DND-41 (cell line): ENCODE results near the gene VPS51.

Source experiments
- ATAC-seq: fragments of 200-7000 bp; cut with Tn5 transposase; 3 replicates; pipeline ENCODE4 v1.9.1; 2021; ENCODE audit warnings: low read depth; ENCODE audit not compliant: insufficient read depth
- DNase-seq: peaks from one replicate; pipeline ENCODE4 v3.0.0-alpha.2; 2020
- H2AFZ ChIP-seq: 2 replicates; pipeline ENCODE4 v1.6.0; 2012; ENCODE audit warnings: low read depth, low read length
- H3K27ac ChIP-seq: 2 replicates; pipeline ENCODE4 v1.5.1; 2012; ENCODE audit warnings: low read length, inconsistent platforms
- H3K27me3 ChIP-seq: fragments of 200-600 bp; sonication (generic); 2 replicates; pipeline ENCODE4 v1.6.0; 2012; ENCODE audit warnings: low read length, mild to moderate bottlenecking, inconsistent platforms; ENCODE audit not compliant: insufficient read depth, poor library complexity
- H3K36me3 ChIP-seq: 2 replicates; pipeline ENCODE4 v1.5.1; 2012; ENCODE audit warnings: low read length, inconsistent platforms; ENCODE audit not compliant: insufficient read depth
- H3K4me1 ChIP-seq: 2 replicates; pipeline ENCODE4 v1.5.1; 2012; ENCODE audit warnings: mild to moderate bottlenecking, low read length; ENCODE audit not compliant: insufficient read depth
- H3K4me2 ChIP-seq: 2 replicates; pipeline ENCODE4 v1.6.0; 2012; ENCODE audit warnings: mild to moderate bottlenecking, moderate library complexity, low read length, inconsistent platforms; ENCODE audit not compliant: insufficient read depth
- H3K4me3 ChIP-seq, 2 experiments: fragments of 200-600 bp in 1 of 2; shearing (Covaris generic) in 1 of 2; 2 replicates each; pipeline ENCODE4 v1.5.1; 2012 to 2016; ENCODE audit warnings: inconsistent platforms in 2 of 2, low read length in 2 of 2, mild to moderate bottlenecking in 2 of 2, low read depth in 1 of 2, moderate library complexity in 1 of 2
- H3K79me2 ChIP-seq: 2 replicates; pipeline ENCODE4 v1.6.0; 2012; ENCODE audit warnings: low read length, inconsistent platforms; ENCODE audit not compliant: insufficient read depth
- H3K9ac ChIP-seq: 2 replicates; pipeline ENCODE4 v1.6.0; 2012; ENCODE audit warnings: low read depth, mild to moderate bottlenecking, inconsistent platforms, low read length, moderate library complexity
- H3K9me3 ChIP-seq: 2 replicates; pipeline ENCODE4 v1.5.1; 2012; ENCODE audit warnings: low read length, moderate library complexity, mild to moderate bottlenecking, inconsistent platforms; ENCODE audit not compliant: insufficient read depth, severe bottlenecking
- H4K20me1 ChIP-seq: 2 replicates; pipeline ENCODE4 v1.6.0; 2012; ENCODE audit warnings: low read length; ENCODE audit not compliant: insufficient read depth
- CTCF ChIP-seq: IDR thresholded peaks from 2 replicates; pipeline ENCODE4 v1.5.1; 2012; ENCODE audit warnings: borderline replicate concordance, low read length, moderate library complexity, mild to moderate bottlenecking; ENCODE audit not compliant: poor library complexity, severe bottlenecking; ENCODE audit errors: extremely low read depth
- EZH2 ChIP-seq: IDR thresholded peaks from 3 replicates; pipeline ENCODE4 v1.6.1; 2012; ENCODE audit warnings: borderline replicate concordance, low read depth, mild to moderate bottlenecking, moderate library complexity, low read length, inconsistent platforms; ENCODE audit not compliant: severe bottlenecking

Gene VPS51

DNA sequence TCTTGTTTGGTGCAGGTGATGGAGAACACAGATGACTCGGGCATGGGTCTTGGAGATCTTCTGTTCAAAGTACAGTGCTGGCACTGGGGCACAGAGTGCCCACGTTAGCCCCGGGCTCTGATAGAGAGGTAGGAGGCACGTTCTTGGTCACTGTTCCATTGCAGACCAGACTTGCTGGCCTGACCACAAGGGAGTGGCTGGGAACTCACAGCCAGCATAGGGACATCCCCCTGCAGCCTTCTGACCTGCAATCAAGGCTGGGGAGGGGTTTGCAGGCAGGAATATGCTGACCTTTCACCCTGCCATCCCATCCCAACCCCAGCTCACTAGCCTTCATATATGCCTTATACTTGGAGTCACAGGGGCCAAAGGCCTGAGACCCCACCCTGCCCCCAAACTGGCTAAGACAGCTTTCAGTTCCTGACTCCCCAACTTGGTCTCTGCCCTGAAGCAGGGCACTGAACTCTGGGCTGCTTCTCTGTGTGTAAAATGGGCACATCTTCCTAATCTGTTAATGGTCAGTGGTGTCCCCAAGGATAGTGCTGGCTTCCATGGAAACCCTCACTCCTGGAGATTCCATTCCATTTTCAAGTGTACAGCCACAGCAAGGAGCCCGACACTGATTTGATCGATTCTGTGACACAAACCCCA is 30.7 kb downstream of the VPS51 start:
- Histone ChIP-seq H3K36me3 (peaks cover 77% of the 10 kb centered on the region), H3K27ac (no peak overlapping the region), H3K4me1 (peaks cover 15% of the 10 kb centered on the region), H3K4me3 (no peak overlapping the region), H2AFZ (no peak overlapping the region), H3K9me3 (no peaks in the 10 kb centered on the region), H4K20me1 (0 out of 2 replicates have a peak, but pooled peaks cover 5% of the 10 kb centered on the region), H3K4me2 (no peak overlapping the region), H3K27me3 (no peaks in the 10 kb centered on the region), H3K9ac (no peak overlapping the region), H3K79me2 (peaks cover 27% of the 10 kb centered on the region)
- TF ChIP-seq EZH2: no peak
- ATAC-seq (no peak), DNase-seq (no peak)

GRCh38 chr11:65127473-65128181 is 31.6 kb downstream of the VPS51 start:
- ATAC-seq: peak; percentile 9; the same call in 1 of the 3 replicates

DNA sequence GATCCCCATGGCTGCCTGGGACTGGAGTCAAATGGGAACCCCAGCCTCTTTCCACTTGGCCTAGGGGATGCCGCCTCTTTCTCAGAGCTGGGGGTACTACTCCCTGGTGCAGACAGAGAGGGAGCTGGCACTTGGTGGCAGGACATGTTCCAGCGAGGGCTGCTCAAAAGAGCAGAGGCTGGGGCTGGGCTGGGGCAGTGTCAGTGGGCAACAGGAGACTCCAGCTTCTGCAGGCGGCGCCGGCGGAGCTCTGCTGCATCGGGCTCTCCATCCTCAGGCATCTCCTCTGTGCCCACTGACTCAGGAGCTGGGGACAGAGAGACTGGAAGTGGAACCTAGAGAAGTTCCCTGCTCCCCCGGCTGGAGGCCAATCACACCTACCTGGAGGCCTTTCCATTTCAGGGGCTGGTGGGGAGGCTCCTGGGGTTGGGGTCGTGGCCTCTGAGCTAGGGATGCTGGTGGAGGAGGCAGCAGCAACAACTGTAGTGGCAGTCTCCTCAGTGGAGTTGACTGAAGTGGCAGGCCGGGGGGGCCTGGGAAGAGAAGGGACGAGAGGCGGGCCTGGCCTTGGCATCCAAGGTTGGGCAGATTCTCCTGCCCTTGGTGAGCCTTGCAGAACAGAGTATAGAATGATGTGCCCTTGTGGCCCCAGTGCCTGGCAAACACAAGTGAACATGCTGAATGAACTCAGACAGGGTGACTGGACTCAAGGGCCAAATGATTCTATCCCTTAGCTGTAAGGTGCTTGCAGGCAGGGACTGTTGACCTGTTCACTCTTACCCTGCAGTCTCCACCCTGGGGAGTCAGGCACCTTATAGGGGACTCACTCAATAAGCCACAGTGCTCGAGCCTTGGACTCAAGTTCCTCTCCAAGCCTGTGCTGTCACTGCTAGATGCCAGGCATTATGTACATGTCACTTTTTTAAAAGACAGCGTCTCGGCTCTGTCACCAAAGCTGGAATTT is 32.5 kb downstream of the VPS51 start:
- DNase-seq (no peak), ATAC-seq (peak; percentile 22; the same call in 1 of the 3 replicates)
- Histone ChIP-seq H3K36me3 (peaks cover 91% of the 10 kb centered on the region), H2AFZ (no peak overlapping the region), H3K79me2 (peaks cover 27% of the 10 kb centered on the region), H3K27me3 (no peaks in the 10 kb centered on the region), H3K4me2 (no peak overlapping the region), H3K9me3 (no peaks in the 10 kb centered on the region), H3K27ac (no peak overlapping the region), H3K4me1 (peaks cover 21% of the 10 kb centered on the region), H3K4me3 (no peak overlapping the region), H4K20me1 (peaks cover 14% of the 10 kb centered on the region; the same call in 1 of the 2 replicates), H3K9ac (no peak overlapping the region)
- TF ChIP-seq CTCF: no peak
- TF ChIP-seq EZH2: no peak

More at GRCh38 chr11:65127473-65128181, 31.6 kb downstream of the VPS51 start:
- DNase-seq: no peak
- Histone ChIP-seq H3K4me3 (no peak overlapping the region), H3K36me3 (peaks cover 86% of the 10 kb centered on the region), H3K9me3 (no peaks in the 10 kb centered on the region), H3K9ac (no peak overlapping the region), H3K4me2 (no peak overlapping the region), H3K27me3 (no peaks in the 10 kb centered on the region), H2AFZ (no peak overlapping the region), H3K27ac (no peak overlapping the region), H3K4me1 (peaks cover 21% of the 10 kb centered on the region), H3K79me2 (peaks cover 26% of the 10 kb centered on the region), H4K20me1 (0 out of 2 replicates have a peak, but pooled peaks cover 6% of the 10 kb centered on the region)
- TF ChIP-seq CTCF (no peak), EZH2 (no peak)
